NCI-H748 (cell line): ENCODE results near the gene TIMM10.

ENCODE experiments used
- DNase-seq: peaks from one replicate; lab custom pipeline; 2025; ENCODE audit not compliant: unreplicated experiment; lab: John Stamatoyannopoulos, UW

Gene TIMM10

DNA sequence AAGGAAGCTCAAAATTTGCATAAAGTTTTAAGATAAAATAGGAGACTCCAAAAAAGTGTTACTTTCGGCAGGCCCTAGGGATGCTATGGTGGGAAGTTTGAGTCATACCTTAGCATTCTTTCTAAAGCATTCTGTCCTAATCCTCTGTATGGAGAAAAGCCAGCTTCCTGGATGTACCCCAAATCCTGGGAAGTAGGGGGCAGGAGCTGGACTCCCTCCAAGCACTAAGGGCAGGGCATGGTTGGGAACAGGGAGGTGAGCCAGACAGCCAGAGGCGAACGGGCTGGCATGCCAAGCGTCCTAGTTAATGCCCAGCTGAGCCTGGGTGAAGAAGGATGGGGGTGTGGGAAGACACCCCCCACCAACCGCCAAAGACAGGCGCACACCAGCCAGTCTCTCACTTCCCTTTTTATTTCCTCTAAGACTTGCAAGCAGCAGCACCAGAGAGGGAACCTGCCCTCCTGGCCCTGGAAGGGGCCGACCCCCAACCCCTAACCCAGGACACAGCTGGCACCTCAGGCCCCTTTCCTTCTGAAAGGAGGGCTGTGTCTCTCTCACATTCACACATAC lies 46.3 kb downstream of the TIMM10 start:
- no peak for DNase-seq

- DNase-seq = no peak
Measured at GRCh38 chr11:57483562-57483918, 47.0 kb downstream of the TIMM10 start.

DNA sequence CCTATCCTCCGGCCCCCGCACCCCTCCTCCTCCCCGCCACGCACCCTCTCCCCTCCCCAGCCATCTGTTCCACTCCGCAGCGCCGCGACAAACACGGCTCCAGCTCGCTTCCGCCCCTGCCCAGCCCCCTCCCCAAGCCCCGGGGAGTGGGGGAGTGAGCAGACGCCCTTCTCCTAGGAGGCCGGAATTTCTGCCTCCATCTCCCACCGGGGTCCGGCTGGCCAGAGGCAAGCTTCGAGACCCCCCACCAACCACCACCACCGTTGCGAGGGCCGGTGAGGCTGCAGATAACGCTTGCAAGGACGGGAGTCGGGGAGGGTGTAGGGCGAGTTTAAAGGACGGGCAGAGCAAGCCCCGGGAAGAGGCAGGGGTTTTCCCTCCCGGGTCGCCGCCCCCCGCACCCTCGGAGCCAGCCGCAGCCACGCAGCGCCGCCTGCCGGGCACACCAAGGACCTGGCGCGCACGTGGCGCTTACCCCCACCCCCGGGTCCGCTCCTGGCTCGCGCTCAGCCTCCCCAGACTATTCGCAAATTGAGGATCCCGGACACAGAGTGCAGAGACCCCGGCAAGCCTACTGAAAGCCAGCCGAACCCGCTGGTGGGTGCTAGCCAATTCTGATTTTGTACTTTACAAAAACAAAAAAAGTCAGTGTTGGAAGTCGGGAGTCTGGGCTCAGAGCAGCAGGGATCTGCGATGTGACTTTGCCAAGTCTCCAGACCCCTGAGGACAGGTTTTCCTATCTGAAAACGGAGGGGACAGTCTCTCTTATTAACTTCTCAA lies 47.6 kb downstream of the TIMM10 start:
- peak; percentile 60 for DNase-seq

DNA sequence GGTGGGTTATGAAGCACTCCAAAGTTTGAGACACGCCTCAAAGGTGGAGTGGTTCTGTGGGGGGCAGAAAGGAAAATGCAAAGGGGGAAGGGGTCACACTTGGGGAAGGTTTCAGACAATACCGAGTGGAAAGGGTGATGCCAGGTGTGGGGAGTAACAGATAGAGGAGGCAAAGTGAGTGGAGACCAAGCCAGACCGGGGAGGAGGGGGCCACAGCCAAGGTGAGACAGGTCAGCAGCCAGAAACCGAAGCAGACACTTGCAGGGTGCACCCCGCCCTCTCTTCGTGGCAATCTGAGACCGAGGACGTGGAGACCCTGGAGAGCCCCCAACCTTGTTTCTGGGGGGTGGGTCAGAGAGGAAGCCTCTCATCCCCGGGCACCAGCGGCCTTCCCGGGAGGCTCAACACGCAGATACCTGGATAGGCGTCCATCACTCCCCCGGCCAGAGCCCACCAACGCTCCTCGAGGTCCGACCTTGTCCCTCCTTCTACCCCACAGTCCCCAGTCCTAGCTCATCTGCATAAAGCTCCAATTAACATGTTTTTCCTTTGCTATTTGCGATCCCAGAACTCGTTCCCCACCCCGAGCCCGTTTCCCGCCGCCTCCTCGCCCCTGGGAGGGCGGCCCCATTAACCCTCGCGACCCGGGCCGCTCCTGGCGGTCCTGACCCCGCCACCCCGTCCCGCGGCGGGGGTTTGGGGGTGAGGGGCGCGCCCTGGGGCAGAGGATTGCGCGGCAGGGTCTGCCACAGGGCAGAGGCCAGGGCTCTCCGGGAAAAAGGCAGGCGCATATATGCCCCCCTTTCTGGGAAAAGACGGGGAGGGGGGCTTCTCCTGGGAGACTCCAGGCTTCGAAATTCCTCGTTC lies 48.4 kb downstream of the TIMM10 start:
- no peak for DNase-seq

DNA sequence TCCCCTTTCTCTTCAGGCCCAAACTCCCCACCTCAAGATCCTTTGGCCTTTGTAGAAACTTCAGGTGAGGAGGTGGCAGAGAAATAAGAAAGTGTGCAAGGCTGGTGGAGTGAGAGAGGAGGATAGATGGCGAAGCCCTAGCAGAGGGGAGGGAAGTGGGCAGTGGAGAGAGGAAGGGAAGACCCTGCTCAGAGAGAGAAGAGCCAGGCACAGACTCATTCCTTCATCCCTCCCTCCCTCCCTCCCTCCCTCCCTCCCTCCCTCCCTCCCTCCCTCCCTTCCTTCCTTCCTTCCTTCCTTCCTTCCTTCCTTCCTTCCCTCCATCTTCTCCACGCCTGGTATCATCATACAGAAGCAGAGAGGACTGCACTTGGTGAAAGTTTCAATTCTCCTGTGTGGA lies 49.2 kb downstream of the TIMM10 start:
- DNase-seq = no peak

DNA sequence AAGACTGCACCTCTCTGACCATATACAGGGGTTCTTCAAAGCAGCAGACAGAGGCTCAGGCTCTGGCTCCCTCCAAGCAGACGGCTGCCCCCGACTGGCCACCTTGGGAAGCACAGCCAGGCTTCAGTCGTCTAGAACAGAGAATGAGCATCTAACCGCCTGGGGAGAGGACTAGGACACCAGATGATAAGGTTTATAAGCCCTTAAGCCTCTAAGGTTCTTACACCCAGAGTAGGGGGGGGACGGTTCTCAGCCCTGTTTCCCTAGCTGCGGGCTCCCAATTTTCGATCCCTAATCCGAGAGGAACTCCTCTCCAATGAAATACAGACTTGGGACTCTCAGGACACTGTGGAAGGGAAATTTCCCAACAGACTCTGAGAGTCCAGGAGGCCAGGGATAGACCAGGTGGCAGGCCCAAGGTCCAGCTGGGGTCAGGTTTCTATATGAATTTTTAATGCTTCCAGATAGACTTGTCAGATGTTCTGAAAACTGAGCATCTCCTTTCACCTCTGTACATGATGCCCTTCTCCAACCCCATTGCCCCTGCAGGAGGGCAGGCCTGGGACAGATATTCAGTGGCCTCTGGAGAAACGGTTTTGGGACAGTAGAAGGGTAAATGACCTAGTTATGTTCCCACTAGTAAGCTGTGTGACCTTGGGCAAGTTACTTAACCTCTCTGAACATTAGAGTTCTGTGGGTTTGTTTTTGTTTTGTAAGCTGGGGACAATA lies 50.0 kb downstream of the TIMM10 start:
- DNase-seq = peak; percentile 61

GRCh38 chr11:57479911-57480310 lies 50.6 kb downstream of the TIMM10 start:
- no peak for DNase-seq

DNA sequence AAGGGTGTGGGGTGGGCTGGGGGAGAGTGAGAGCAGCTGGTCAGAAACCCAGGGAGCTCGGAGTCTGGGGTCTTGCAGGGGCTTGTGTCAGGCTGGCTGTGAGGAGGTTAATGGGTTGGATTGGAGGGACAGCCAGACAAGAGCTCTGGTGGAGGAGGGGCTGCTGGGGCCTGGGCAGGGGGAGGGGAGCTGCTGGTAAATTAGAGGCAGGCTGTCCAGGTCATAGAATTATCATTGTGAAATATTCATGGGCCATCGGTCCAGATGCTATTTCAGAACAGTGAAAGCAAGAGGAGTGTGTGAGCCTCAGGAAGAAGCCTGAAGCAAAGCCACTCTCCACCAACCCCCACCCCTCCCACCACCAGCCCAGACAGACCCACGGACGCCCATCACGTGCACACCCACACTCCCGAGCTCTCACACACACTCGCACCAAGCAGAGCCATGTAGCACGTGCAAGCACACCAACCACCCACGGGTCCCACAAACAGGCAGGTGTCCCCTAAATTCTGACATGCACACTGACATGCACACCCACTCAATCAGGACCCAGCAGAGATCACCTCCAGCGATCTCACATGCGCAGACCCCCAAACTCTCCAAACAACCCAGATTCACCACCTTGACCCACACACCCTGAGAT lies 51.4 kb downstream of the TIMM10 start:
- no peak for DNase-seq
